ENCODE data around the gene IRF2BP2.

The IRF2BP2 gene

GRCh38 chr1:234555390-234556024, 54.5 kb downstream of the IRF2BP2 start:
- DNase-seq (ENCODE audit: low read depth) = no peak

- no peak for DNase-seq (ENCODE audit: low read depth)
Observed at GRCh38 chr1:234554698-234555311, 55.2 kb downstream of the IRF2BP2 start.
